ENCODE measurements around the gene PDCD11.

DNA sequence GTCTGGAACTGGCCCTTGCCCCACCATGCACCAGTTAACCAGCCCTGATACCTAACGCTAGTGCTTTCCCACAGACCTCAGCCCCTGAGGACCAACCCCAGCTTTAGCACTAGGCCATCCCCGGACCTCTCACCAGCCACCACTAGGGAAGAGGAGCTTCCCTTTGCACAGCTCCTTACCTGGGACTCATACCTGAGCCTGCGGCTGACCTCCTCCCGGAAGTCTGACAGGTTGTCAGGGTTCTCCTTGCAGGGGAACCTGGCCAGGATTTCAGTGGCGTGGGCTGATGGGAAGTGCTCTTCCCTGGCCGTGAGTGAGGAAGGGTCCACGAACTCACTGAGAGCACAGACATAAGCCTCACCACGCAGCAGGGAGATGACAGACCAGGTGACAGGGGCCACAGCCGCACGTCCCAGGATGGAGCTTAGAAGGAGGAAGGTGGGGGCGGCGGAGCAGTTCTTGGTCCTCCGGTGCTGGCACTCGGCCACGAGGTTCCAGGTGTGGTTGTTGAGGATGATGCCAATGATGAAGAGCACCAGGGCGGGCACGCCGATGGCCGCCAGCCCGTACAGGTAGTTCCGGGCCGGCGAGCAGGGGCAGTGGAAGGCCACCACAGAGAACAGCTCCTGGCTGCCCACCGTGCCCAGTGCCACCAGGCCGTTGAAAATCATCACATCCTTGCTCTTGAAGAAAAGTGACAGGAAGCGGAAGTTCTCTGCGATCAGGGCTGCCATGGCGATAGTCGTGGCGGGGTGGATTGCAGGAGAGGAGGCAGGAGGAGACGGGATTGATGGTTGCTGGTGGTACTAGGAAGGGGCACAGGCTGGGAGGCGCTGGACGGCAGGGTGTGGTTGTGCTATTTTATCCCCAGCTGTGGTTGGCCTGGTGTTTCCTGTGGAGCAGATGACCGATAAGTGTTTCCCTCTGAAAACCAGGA, 53.0 kb downstream of the PDCD11 start:
- TF ChIP-seq, protein P1, sequence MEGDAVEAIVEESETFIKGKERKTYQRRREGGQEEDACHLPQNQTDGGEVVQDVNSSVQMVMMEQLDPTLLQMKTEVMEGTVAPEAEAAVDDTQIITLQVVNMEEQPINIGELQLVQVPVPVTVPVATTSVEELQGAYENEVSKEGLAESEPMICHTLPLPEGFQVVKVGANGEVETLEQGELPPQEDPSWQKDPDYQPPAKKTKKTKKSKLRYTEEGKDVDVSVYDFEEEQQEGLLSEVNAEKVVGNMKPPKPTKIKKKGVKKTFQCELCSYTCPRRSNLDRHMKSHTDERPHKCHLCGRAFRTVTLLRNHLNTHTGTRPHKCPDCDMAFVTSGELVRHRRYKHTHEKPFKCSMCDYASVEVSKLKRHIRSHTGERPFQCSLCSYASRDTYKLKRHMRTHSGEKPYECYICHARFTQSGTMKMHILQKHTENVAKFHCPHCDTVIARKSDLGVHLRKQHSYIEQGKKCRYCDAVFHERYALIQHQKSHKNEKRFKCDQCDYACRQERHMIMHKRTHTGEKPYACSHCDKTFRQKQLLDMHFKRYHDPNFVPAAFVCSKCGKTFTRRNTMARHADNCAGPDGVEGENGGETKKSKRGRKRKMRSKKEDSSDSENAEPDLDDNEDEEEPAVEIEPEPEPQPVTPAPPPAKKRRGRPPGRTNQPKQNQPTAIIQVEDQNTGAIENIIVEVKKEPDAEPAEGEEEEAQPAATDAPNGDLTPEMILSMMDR (IDR thresholded peaks at IDR 0.05; ENCODE audit: insufficient read depth, low read depth, low read length): no peak
- no peak for TF ChIP-seq EZH2 (IDR thresholded peaks at IDR 0.05; ENCODE audit: insufficient read depth, low read length)

Data from astrocyte (in vitro differentiated cells and primary cell).